HT-29 (cell line): ENCODE data around the gene LKAAEAR1. TPM values are rescaled to one million over a fixed set of nuclear protein-coding genes. Genes with fewer than 3 reads are reported as not detected.

Experiments
- DNase-seq: peaks from one replicate; pipeline ENCODE4 v3.0.0-alpha.2; 2015; ENCODE audit warnings: low spot score
- total RNA-seq: library from RNA; depleted of rRNA; stranded (reverse); fragments of >200 nt; shearing (Covaris generic); gene quantifications from 2 replicates; pipeline ENCODE4 v1.2.3, GENCODE V29; 2014

Gene LKAAEAR1
- total RNA-seq, 1 experiment from 2014 or later = not detected

DNA sequence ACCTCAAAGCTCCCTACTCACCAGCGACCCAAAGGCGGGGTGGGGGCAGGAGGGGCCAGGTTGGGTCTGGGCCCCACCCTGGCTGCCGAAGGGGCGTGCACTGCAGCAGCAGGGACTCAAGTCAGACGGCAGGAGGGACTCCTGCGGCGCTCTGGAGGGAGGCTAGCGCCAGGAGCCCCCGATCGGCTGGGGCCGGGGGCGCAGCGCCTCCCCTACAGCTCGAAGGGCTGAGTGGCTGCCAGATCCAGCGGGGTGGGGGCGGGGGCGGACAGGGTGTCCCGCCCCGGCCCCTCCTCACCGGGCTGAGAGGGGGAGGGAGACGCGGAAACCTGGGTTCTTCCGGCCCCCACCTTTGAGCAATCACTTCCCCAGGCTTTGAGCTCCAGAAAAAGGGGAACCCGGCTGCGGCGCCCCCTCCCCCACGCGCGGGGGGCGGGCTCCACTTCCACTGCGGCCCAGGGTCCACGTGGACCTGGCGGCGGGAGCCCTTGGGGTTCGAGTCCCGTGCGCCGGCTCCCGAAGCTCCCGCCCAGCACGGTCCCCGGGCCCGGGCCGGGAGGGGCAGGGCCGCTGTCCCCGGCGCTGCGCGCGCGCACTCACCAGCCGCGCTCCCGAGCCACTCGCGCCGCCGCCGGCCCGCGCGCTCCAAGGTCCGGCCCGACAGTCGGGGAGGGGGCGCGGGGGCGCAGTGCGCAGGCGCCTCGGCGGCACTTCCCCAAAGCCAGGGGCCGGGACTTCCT lies 4.8 kb downstream of the LKAAEAR1 start, which contains the start of gene RGS19:
Gene RGS19, minus strand, starts transcription at position 246 of the 740 bp plus-strand sequence. CDS start 2,632 bp downstream, outside the sequence.
- peak; percentile 80 for DNase-seq

GRCh38 chr20:64078934-64079272 lies 5.3 kb downstream of the LKAAEAR1 start:
- DNase-seq = no peak

DNA sequence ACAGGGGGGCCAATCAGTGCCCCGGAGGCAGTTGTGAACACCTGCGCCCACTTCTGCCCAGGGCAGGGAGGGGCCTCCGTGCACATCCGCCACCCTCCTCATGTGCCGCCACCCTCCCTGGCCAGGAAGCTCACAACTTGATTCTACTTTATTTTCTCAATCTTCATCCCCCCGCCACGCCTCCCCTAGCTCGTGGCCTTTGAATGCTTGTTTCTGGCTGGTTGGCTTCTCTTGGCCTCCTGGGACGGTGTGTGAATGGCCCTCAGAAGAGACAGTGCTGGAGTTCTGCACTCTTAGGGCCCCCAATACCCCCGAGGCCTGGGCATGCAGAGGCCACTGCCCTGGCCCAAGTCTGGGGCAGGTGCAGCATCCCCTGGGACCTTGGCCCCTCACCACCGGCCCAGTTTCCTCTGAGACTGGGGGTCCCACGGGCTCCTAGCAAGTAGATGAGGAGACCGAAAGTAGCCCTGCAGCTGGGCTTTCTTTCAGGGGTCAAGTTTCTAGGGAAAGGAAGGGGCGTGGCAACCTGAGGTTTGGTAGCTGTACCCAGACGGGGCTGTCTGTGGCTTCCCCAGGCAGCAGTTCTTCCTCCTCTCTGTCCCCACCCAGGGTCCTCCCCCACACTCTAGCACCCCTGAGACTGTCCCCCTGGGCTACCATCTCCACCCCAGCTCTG lies 6.2 kb downstream of the LKAAEAR1 start:
- no peak for DNase-seq

DNA sequence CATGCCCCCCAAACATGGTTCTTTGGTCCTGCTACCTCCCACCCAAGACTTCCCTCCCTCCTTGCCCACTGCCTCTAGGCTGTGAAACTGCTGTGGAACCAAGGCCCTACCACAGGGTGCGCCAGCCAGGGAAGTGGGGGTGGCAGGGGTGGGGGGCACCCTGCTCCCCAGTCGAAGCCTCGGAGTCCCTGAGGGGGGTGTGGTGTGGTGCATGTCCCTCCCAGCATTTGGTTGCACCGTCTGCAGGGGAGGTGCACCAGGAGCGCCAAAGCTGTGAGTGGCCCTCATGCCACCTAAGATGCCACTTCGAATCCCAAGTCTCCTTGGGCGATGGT lies 6.7 kb downstream of the LKAAEAR1 start:
- no peak for DNase-seq

DNA sequence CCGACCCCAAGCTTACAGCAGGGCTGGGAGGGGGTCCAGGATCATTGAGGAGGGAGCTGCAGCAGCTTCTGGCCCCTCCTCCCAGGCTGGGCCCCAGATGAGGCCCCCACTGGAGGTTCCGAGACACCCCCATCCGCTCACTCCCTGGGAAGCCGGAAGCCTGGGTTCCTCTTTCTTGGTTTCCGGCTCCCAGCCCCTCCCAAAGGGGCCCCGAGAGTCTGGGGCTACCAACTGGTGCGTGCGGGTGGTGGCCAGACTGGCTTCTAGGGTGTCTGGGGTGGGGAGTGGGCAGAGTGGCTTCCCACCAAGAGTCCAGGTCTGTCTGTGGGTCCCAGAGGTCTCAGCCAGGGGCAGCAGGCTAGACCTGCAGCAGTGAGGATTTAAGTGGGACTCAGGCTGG lies 7.1 kb downstream of the LKAAEAR1 start:
- no peak for DNase-seq

DNA sequence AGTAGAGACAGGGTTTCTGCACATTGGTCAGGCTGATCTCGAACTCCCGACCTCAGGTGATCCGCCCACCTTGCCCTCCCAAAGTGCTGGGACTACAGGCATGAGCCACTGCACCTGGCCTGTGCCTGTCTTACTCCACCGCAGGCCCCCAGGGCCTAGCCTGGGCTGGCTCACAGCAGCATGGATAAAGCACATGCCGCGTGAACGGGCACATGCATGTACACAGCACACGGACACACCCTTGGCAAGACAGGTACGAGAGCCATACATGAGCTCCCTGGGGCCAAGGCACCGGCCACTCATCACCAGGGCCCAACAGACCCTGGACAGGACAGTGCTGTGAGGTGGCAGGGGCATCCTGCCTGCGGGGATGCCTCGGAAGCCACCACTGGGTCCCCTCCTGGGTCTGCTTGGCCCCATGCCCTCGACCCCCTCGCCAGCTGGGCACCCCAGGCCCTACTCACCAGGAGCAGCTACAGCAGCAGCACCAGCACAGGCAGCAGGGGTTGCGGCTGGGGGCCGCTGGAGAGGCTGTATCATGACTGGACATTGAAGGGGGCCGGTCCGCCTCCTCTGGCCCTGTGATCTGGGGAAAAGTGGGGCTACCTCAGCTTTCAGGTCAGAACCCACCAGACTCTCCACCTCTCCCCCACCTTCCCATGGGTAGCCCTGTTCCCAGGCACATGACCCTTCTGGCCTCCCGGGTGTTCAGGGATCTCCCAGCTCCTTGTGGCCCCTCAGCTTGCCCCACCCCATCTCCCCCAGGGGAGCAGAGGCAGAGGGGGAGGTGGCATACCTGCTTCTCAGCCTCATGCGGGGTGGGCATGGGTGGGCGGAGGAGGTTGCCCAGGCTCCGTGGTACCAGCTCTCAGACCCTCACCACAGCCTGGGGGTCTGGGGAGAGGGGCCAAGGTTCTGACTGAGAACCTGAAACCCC lies 7.9 kb downstream of the LKAAEAR1 start:
- no peak for DNase-seq

GRCh38 chr20:64075556-64075955 lies 8.6 kb downstream of the LKAAEAR1 start:
- DNase-seq = no peak

DNA sequence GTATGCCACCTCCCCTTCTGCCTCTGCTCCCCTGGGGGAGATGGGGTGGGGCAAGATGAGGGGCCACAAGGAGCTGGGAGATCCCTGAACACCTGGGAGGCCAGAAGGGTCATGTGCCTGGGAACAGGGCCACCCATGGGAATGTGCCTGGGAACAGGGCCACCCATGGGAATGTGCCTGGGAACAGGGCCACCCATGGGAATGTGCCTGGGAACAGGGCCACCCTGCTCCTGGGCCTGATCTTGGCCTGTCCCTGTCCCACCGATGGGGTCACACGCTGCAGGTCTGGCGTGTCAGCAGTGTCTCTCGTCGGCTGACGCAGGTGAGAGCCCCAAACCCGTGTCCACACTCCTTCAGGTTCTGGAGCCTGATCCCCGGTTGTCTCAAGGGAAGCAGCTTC lies 9.2 kb downstream of the LKAAEAR1 start:
- DNase-seq = no peak

GRCh38 chr20:64074184-64074789 lies 9.9 kb downstream of the LKAAEAR1 start:
- no peak for DNase-seq

GRCh38 chr20:64073476-64074183 lies 10.6 kb downstream of the LKAAEAR1 start:
- no peak for DNase-seq

DNA sequence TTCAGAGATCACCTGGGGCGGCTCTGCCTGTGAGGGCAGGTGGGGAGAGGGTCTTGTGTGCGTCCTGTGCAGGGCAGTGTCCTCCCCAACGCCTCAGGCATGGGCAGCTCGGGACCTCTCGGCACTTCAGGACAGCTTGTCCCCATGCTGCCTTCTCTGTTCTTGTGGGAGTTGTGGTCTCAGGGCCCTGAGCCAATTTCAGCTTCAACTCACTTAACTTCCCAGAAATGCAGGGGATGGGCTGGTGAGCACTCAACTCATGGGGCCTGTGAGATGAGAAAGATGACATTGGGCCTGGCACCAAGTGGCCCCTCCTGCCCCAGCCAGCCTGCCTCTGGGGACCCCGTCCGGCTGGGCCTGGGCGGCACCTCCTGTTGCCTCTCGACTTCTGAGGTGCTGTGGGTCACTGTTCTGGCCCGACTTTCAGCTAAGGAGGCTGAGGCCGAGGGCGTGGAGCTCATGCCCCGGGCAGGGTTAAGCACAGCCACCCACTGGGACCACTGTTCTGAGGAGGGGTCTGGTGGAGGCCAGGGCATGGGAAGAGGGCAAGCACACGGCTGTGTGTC lies 11.6 kb downstream of the LKAAEAR1 start:
- no peak for DNase-seq

- no peak for DNase-seq
Observed at GRCh38 chr20:64071341-64072332, 12.6 kb downstream of the LKAAEAR1 start.

DNA sequence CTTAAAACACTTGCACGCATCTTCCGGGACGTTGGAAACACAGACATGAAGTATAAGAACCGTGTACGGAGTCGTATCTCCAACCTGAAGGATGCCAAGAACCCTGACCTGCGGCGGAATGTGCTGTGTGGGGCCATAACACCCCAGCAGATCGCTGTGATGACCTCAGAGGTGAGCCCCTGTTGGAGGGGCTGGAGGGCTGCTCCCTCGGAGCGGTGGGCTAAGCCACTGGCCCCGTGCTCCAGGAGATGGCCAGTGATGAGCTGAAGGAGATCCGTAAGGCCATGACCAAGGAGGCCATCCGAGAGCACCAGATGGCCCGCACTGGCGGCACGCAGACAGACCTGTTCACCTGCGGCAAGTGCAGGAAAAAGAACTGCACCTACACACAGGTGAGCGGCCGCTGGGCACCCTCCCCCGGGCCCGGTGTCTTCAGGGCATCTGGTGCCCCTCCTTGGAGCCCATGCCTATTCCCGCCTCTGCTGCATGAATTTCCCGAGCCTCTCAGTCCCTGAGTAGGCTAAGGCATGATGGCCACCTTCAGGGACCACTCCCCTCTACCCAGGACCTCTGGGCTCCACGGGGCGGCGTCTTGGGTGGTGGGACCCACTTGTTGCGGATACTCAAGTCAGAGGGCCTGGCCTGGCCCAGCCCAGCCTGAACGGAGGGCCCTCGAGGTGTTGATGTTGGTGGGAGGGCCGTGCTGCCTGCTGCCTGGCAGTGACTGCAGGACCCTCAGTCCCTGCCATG lies 13.8 kb downstream of the LKAAEAR1 start:
- no peak for DNase-seq

DNA sequence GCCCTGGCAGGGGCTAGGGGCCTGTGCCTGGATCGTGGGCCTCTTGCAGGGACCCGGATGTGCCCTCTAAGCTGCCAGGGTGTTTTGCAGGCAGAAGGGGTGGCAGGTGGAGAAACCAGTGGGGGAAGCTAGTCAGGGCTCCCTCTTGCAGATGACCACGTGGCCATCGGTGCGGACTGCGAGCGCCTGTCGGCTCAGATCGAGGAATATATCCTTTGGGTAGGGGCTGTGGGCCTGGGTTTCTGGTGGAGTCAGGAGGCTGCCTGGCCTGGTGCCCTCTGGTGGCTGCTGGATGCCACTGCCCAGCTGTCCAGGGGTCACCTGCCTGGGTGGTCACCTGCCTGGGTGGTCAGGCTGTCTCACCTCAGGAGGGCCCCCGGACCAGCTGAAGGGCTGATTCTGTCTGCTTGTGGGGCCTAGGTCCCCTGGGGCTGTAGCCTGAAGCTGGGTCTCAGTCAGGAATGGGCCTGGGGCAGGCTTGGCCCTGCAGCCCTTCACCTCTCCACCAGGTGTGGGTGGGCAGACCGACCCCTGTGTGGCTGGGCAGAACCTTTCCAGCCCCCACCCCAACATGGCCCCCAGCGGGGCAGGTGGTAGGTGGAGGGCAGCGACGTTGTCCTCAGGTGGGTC lies 14.5 kb downstream of the LKAAEAR1 start:
- DNase-seq = peak; percentile 69

- no peak for DNase-seq
Observed at GRCh38 chr20:64069209-64069613, 15.0 kb downstream of the LKAAEAR1 start.

DNA sequence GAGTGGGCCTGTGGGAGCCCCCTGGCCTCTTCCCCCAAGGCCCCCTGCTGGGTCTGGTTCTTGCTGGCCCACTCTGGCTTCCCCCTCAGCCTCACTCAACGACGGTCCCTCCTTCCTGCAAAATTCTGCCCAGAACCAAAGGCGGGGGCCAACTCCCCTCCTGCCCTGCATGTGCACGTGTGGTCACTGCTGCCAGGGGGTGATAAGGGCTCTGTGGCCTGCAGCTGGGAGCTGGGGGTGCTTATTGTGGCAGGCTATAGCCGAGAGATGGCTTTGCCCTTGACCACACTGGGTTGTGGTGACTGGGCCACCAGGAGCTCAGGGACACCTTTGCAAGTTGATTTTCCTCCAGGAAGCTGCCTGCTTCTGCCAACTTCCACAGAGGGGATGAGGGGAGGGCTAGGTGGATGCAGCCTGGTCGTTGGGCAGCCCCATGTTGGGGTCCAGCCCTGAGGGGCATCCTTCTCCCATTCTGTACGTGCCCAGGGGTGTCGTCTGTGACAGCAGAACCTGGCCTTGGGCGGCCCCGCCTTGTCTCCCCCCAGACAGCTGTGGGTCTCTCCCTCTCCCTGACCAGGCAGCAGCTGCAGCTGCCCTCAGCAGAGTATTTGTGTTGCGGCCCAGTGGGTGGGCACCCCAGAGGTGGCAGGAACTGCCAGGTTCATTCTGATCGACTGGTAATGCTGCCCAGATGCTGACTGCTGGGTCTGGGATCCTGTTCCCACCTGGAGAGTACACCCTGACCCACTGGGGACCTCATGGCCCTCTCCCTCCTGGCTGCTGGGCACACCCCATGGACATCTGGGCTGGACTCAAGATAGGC lies 15.6 kb downstream of the LKAAEAR1 start:
- DNase-seq = no peak

- no peak for DNase-seq
Observed at GRCh38 chr20:64067733-64068307, 16.4 kb downstream of the LKAAEAR1 start.
